Right lobe of liver (tissue), 4 donors: Measurements from ENCODE around the gene PRDM12.

Experiments
- POLR2A ChIP-seq: fragments of 450-650 bp; IDR thresholded peaks from one replicate; pipeline ENCODE4 v1.6.1; 2017; ENCODE audit warnings: antibody characterized with exemption, mild to moderate bottlenecking
- TF ChIP-seq, protein P1 (sequence below), 4 donors: fragments of 200-600 bp in 3 of 4; fragments of 450-650 bp in 1 of 4; IDR thresholded peaks; one replicate each; pipeline versions ENCODE4 v1.5.1 to v1.8.0; 2016 to 2022; ENCODE audit warnings: antibody characterized with exemption in 4 of 4, mild to moderate bottlenecking in 2 of 4
- donor health status: DM: no; HTN: no; CAD: no.
- donor health status: DM: no; HTN: no; CAD: no.
- donor health status: DM: no; HTN: yes; CAD: no.

DNA sequence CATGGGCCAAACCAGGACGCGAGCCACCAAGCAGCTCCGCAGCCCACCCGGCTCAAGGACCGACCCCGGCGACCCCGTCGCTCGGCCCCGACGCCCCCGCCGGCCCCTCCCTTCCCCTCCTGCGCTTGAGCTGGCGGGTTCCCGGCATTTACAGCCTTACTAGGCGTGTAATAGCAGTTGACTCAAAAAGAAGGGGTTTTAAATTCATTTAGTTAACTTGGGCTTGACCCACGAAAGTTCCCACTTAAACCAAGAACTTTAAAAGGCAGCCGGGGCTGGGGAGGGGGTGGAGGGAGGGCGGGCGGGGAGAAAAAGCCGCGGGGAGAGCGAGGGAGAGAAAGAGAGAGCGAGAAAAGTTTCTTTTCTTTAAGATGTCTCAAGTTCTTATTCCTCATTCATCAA is 636 bp downstream of the PRDM12 start:
- no peak for TF ChIP-seq POLR2A
- TF ChIP-seq, protein P1, sequence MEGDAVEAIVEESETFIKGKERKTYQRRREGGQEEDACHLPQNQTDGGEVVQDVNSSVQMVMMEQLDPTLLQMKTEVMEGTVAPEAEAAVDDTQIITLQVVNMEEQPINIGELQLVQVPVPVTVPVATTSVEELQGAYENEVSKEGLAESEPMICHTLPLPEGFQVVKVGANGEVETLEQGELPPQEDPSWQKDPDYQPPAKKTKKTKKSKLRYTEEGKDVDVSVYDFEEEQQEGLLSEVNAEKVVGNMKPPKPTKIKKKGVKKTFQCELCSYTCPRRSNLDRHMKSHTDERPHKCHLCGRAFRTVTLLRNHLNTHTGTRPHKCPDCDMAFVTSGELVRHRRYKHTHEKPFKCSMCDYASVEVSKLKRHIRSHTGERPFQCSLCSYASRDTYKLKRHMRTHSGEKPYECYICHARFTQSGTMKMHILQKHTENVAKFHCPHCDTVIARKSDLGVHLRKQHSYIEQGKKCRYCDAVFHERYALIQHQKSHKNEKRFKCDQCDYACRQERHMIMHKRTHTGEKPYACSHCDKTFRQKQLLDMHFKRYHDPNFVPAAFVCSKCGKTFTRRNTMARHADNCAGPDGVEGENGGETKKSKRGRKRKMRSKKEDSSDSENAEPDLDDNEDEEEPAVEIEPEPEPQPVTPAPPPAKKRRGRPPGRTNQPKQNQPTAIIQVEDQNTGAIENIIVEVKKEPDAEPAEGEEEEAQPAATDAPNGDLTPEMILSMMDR (IDR thresholded peaks at IDR 0.05), result no peak
